HepG2 (cell line): ENCODE data around the gene SCARF1. TPM values are rescaled to one million over a fixed set of nuclear protein-coding genes. Genes with fewer than 3 reads are reported as not detected.
A peak's percentile ranks its signal among the peaks of the same experiment; 100 is the strongest.
"Not testable (repeated sequence)": the region's sequence is repeated elsewhere in the genome, so short reads cannot be mapped to it uniquely, and the experiment has no call there.

Experiments used
- ATAC-seq: fragments of 200-7000 bp; cut with Tn5 transposase; 3 replicates; pipeline ENCODE4 v1.9.1; 2020; ENCODE audit warnings: mild to moderate bottlenecking, moderate library complexity
- BruUV-seq: library from RNA; stranded (reverse); fragments of 400-500 nt; replicated peaks from 2 replicates; lab custom pipeline; 2021; lab: Mats Ljungman, UMichigan
- CTCF ChIA-PET: fragments of 300-600 bp; formaldehyde crosslinking; extraction: SDS; loops from one replicate; lab custom pipeline; 2021; ENCODE audit warnings: low total read pairs, inconsistent platforms, low intra/inter-chr PET ratio; lab: Yijun Ruan, JAX
- POLR2A ChIA-PET: fragments of 350-600 bp; sonication (Branson Sonifier 250); formaldehyde crosslinking; loops from one replicate; lab custom pipeline; 2020; ENCODE audit warnings: antibody characterized with exemption, inconsistent platforms; lab: Yijun Ruan, JAX
- DNase-seq: peaks from one replicate; pipeline ENCODE4 v3.0.0-alpha.2; 2015; ENCODE audit warnings: low spot score
- FAIRE-seq: peaks from 3 replicates; lab custom pipeline; 2011; peaks lifted over from hg19 to GRCh38; lab: Jason Lieb, UNC
- H2AFZ ChIP-seq: one replicate; pipeline ENCODE4 v1.6.1; 2011; ENCODE audit warnings: low read length, inconsistent platforms
- H3K27ac ChIP-seq: fragments of 300-600 bp; 3 replicates; pipeline ENCODE4 v1.8.0; 2011; ENCODE audit warnings: mixed run types, mild to moderate bottlenecking, mixed read lengths, low read length, inconsistent platforms; ENCODE audit not compliant: insufficient read depth; ENCODE audit errors: extremely low read length
- H3K27me3 ChIP-seq, 2 experiments: fragments of 200-600 bp in 1 of 2; 2 replicates in 1 of 2; 3 replicates in 1 of 2; pipeline versions ENCODE4 v1.6.0 to v1.8.0; 2011; ENCODE audit warnings: low read length in 2 of 2, mild to moderate bottlenecking in 2 of 2, moderate library complexity in 2 of 2, inconsistent platforms in 1 of 2; ENCODE audit not compliant: insufficient read depth in 2 of 2, control insufficient read depth in 1 of 2
- H3K36me3 ChIP-seq, 2 experiments: fragments of 200-600 bp in 1 of 2; replicated peaks in 1 of 2; 2 replicates in 1 of 2; 3 replicates in 1 of 2; pipeline versions ENCODE4 v1.5.1 to v1.8.0; 2011; ENCODE audit warnings: low read length in 2 of 2, inconsistent platforms in 1 of 2; ENCODE audit not compliant: insufficient read depth in 2 of 2, control insufficient read depth in 1 of 2
- H3K4me1 ChIP-seq: 2 replicates; pipeline ENCODE4 v1.5.1; 2012; ENCODE audit warnings: low read length, inconsistent platforms; ENCODE audit not compliant: insufficient read depth
- H3K4me2 ChIP-seq: 2 replicates; pipeline ENCODE4 v1.6.0; 2011; ENCODE audit warnings: low read depth, low read length, inconsistent platforms
- H3K4me3 ChIP-seq, 3 experiments: fragments of 200-600 bp in 1 of 3; sonication (generic), shearing (Covaris generic) in 1 of 3; replicated peaks in 1 of 3; 2 replicates each; pipeline ENCODE4 v1.5.1; 2011 to 2016; ENCODE audit warnings: low read length in 3 of 3, inconsistent platforms in 2 of 3, low read depth in 2 of 3, mild to moderate bottlenecking in 2 of 3, control low read depth in 1 of 3, mixed read lengths in 1 of 3; ENCODE audit not compliant: insufficient read depth in 1 of 3
- H3K79me2 ChIP-seq: one replicate; pipeline ENCODE4 v1.6.1; 2011; ENCODE audit warnings: low read length, inconsistent platforms; ENCODE audit not compliant: insufficient read depth
- H3K9ac ChIP-seq: 2 replicates; pipeline ENCODE4 v1.6.0; 2011; ENCODE audit warnings: mild to moderate bottlenecking, low read depth, low read length, inconsistent platforms; ENCODE audit not compliant: insufficient read depth
- H3K9me3 ChIP-seq: 2 replicates; pipeline ENCODE4 v1.5.1; 2012; ENCODE audit warnings: mild to moderate bottlenecking, low read length
- H4K20me1 ChIP-seq: 2 replicates; pipeline ENCODE4 v1.6.0; 2011; ENCODE audit warnings: inconsistent platforms, mild to moderate bottlenecking, low read length, moderate library complexity; ENCODE audit not compliant: insufficient read depth
- ZBTB38 ChIP-seq: sonication (generic); formaldehyde crosslinking; IDR thresholded peaks from 2 replicates; pipeline ENCODE4 v1.5.1; 2020; ENCODE audit warnings: mild to moderate bottlenecking, missing genetic modification reagents
- ZNF121 ChIP-seq: sonication (generic); formaldehyde crosslinking; IDR thresholded peaks from 2 replicates; pipeline ENCODE4 v1.5.0; 2020; ENCODE audit warnings: mild to moderate bottlenecking, missing genetic modification reagents
- ZNF274 ChIP-seq: sonication (generic); formaldehyde crosslinking; IDR thresholded peaks from 2 replicates; pipeline ENCODE4 v1.5.1; 2020; ENCODE audit warnings: mild to moderate bottlenecking, missing genetic modification reagents
- WGBS: methylation state at CpG from one replicate; pipeline ENCODE4 v1.1.6; 2017; ENCODE audit warnings: low lambda C conversion rate; 5-methylcytosine and 5-hydroxymethylcytosine counted together
- in situ Hi-C: cut with HindIII; loops from 2 replicates; pipeline ENCODE4 v1.10.0; 2017; ENCODE audit warnings: low pct_unique_long_range_greater_than_20kb; ENCODE audit not compliant: extremely low pct_ligation_motif_present
- intact Hi-C: fragments of 100-400 bp; cut with micrococcal nuclease; formaldehyde crosslinking; loops from one replicate; pipeline ENCODE4 v1.10.0; 2022; ENCODE audit not compliant: unreplicated experiment
- polyA plus RNA-seq, 8 experiments: library from polyadenylated mRNA; depleted of rRNA in 3 of 8; stranded (reverse) in 7 of 8; unstranded in 1 of 8; fragments of >200 nt; fragmentation: Illumina TruSeq in 4 of 8; extraction: Trizol in 4 of 8; gene quantifications; 2 replicates each; pipeline versions ENCODE4 v1.2.1 to v1.2.3, GENCODE V29; 2011 to 2016; ENCODE audit warnings: low read depth in 4 of 8, missing spikeins in 1 of 8, mixed read lengths in 1 of 8; ENCODE audit not compliant: insufficient read depth in 1 of 8
- total RNA-seq, 5 experiments: library from RNA; depleted of rRNA; stranded (reverse); fragments of >200 nt; fragmentation: Illumina TruSeq; extraction: Trizol; gene quantifications; 2 replicates each; pipeline ENCODE4 v1.2.3, GENCODE V29; 2016; ENCODE audit warnings: low read depth in 1 of 5
- TF ChIP-seq, protein P1 (sequence below): sonication (generic); formaldehyde crosslinking; IDR thresholded peaks from 2 replicates; pipeline ENCODE4 v1.5.0; 2020; ENCODE audit warnings: missing genetic modification reagents

SCARF1 gene
- total and polyA plus RNA-seq, 2 of the 13 experiments (the other 11 are each of a cell fraction or from before 2014, with no cell fraction given), result 0.24 to 0.71 TPM

DNA sequence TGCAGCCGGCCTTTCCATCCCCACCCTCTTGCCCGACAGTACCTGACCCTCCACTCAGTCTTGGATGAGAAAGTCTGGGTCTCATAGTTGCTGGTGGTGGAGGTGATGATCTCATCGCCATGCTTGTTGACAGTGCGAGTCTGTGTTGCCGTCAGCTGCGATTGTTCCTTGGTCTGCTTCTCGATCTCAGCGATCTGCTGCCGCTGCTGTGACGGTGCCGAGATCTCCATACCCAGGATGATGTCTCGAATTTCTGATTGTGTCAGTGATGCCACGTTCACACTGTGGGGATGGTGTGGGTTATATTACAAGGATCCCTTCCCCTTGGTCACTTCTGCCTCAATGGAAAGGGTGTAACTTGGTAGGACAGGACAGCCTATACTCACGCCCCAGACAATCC is 8.2 kb upstream of the SCARF1 start:
- H4K20me1 ChIP-seq, result peaks cover 6% of the 10 kb centered on the region; the same call in 1 of the 2 replicates

DNA sequence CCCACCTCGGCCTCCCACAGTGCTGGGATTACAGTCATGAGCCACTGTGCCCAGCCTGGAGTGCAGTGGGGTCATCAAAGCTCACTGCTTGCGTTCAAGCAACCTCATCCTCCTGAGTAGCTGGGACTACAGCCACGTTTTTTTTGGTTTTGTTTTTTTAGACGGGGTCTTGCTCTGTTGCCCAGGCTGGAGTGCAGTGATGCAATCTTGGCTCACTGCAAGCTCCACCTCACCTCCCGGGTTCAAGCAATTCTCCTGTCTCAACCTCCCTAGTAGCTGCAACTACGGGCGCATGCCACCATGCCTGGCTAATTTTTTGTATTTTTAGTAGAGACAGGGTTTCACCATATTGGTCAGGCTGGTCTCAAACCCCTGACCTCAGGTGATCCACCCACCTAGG is 7.3 kb upstream of the SCARF1 start:
- intact Hi-C loops, H3K27me3 ChIP-seq, H3K9ac ChIP-seq, POLR2A ChIA-PET, H3K4me3 ChIP-seq, H3K27ac ChIP-seq, H3K79me2 ChIP-seq, ATAC-seq, CTCF ChIA-PET, H3K9me3 ChIP-seq, H4K20me1 ChIP-seq, H2AFZ ChIP-seq, in situ Hi-C loops, H3K4me2 ChIP-seq, FAIRE-seq, DNase-seq: not testable (repeated sequence)
- Histone ChIP-seq H3K36me3 (peaks cover 42 to 63% of the 10 kb centered on the region in 2 experiments), H3K4me1 (peaks cover 33% of the 10 kb centered on the region)
- TF ChIP-seq ZNF121, result peak; percentile 78
- 96% methylated on average over 7 of the region's 7 CpGs for WGBS
- BruUV-seq, result TSS peak; percentile 20

More for the DNA sequence above, 8.2 kb upstream of the SCARF1 start:
- in situ Hi-C loops, result no loop called here
- H3K27ac ChIP-seq, result no peak overlapping the region
- BruUV-seq, result no TSS peak
- H3K9me3 ChIP-seq, result no peaks in the 10 kb centered on the region
- no peak for DNase-seq
- CTCF ChIA-PET, result no interaction called here
- TF ChIP-seq, protein P1, sequence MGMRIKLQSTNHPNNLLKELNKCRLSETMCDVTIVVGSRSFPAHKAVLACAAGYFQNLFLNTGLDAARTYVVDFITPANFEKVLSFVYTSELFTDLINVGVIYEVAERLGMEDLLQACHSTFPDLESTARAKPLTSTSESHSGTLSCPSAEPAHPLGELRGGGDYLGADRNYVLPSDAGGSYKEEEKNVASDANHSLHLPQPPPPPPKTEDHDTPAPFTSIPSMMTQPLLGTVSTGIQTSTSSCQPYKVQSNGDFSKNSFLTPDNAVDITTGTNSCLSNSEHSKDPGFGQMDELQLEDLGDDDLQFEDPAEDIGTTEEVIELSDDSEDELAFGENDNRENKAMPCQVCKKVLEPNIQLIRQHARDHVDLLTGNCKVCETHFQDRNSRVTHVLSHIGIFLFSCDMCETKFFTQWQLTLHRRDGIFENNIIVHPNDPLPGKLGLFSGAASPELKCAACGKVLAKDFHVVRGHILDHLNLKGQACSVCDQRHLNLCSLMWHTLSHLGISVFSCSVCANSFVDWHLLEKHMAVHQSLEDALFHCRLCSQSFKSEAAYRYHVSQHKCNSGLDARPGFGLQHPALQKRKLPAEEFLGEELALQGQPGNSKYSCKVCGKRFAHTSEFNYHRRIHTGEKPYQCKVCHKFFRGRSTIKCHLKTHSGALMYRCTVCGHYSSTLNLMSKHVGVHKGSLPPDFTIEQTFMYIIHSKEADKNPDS (CRISPR knock-in tag), result no peak
- TF ChIP-seq ZNF274 (no peak), ZBTB38 (CRISPR knock-in tag) (0 out of 2 replicates have a peak, but pooled peaks have one; percentile 54)
- TF ChIP-seq, all 625 proteins: peak for 1
- H3K79me2 ChIP-seq, result no peaks in the 10 kb centered on the region
- H3K27me3 ChIP-seq, result no peaks in the 10 kb centered on the region
- no peak overlapping the region for H3K4me2 ChIP-seq
- POLR2A ChIA-PET, result no interaction called here
- no peak for ATAC-seq
- no peak overlapping the region for H2AFZ ChIP-seq
- peaks cover 48 to 72% of the 10 kb centered on the region in 2 experiments for H3K36me3 ChIP-seq
- 99% methylated on average over 12 of the region's 14 CpGs for WGBS
- intact Hi-C loops, result no loop called here
- H3K4me1 ChIP-seq, result peaks cover 24% of the 10 kb centered on the region
- H3K9ac ChIP-seq, result no peak overlapping the region
- H3K4me3 ChIP-seq, result no peak overlapping the region
- no peak for FAIRE-seq
